Measurements from ENCODE around the gene PPP1R12B.
"Not testable (repeated sequence)": the region's sequence is repeated elsewhere in the genome, so short reads cannot be mapped to it uniquely, and the experiment has no call there.

PPP1R12B gene

DNA sequence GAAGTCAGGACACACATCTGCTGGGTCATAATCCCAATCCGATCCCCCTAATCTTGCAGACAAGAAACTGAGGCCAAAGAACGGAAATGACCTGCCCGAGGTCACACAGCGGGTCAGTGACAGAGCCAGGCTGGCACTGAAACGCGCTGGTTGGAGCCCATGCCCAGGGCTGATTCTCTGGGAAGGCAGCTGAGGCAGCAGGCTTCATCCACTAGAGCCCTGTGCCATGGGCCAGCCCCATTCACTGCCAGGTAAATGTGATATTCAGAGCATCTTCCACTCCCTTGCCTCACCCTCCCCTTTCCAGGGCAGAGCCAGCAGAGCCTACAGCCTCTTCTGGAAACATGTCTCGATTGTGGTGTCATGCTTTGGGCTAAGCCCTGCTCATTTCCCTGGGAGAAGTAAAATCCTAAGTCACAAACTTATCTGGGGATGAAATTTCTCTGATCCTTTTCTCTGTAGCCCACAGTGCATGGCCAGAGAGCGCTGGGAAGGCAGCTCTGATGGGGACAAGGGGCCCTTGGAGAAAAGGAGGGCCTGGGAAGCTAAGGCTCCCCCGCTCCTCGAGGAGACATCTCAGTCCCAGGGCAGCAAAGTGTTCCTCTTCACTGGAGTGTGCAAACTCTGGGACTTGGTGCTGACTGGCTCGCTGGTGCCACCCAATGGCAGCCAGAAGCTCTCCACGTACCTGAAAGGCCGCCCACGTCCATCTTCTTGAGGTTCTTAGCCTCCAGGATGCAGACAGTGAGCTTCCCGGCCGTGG, 251.4 kb downstream of the PPP1R12B start:
- in situ Hi-C loops (cut with MboI; ENCODE audit: low sequenced_read_pairs) = no loop called here

DNA sequence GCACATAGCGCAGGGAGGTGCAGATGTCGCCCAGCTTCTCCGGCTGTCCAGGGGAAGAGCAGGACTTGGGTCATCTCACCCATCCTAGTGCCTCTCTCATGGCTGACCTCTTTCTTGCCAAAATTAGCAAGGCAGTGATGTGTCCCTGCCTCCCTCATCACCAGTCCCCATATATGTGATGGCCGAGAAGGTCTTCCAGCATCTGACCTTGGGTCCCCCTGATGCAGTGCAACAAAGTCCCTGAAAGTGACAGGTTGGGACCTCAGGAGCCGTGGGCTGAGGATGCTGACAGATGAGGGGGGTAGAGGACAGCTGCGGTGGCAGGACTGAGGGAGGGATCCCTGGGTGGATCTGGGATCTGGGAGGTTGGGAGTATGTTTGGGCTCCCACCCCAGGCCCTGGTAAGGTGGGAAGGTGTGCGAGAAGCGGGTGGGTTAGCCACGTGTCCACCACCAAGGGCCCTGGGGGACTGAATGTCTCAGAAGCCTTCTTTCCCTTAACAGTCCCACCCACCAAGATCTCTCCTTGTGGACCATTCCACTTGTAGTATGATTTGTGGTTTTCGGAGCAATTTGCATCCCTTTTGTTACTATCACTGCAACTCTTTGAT, 252.0 kb downstream of the PPP1R12B start:
- in situ Hi-C loops (cut with MboI; ENCODE audit: low sequenced_read_pairs) = no loop called here

DNA sequence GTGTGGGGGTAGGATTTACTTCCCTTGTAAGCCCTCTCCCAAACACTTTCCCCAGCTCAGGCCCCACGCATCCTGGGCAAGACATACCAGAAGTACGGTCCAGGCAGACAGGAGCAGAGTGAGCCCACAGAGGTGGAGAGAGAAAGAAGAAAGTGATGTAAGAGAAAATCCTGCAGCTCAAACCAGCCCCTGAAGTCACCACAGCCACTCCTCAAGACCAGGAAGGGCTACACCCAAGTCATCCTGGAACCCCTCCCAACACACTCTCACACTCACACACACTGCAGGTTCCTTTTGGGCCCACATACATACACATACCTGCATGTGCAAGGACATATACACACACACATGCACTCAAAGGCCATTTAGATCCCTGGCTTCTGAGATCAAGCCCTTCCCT, 254.9 kb downstream of the PPP1R12B start:
- in situ Hi-C loops (cut with MboI; ENCODE audit: low sequenced_read_pairs) = no loop called here

DNA sequence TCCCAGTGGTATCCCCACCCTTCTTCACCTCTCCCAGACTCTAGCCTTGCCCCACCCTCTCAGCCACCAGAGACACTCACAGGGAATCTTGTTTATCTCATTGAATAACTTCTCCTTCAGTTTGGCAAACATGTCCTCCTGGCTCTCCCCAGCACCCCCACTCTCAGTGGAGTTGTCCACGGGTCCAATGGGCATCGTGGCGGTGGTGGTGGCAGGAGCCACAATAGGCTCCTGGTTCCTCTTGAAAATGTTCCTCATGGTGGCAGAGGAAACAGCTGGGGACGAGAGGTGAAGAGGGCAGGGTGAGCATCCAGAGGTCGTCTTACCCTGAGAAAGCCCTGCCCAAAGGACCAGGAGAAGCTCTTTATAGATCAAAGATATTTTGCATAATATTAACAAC, 257.0 kb downstream of the PPP1R12B start:
- in situ Hi-C loops (cut with MboI; ENCODE audit: low sequenced_read_pairs) = no loop called here

DNA sequence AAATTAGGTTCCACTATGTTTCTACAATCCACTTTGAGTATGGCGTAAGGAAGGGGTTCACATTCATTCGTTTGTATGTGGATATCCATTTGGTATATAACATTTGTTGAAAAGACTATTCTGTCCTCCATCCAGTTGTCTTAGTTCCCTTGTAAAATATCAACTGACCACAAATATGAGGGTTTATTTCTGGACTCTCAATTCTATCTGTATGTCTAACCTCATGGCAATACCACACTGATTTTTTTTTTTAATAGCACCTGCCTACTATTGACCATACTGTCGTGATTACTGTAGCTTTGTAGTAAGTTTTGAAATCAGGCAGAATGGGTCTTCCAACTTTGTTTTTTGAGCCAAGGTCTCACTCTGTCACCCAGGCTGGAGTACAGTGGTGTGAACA, 263.5 kb downstream of the PPP1R12B start:
- in situ Hi-C loops (cut with MboI; ENCODE audit: low sequenced_read_pairs) = not testable (repeated sequence)

DNA sequence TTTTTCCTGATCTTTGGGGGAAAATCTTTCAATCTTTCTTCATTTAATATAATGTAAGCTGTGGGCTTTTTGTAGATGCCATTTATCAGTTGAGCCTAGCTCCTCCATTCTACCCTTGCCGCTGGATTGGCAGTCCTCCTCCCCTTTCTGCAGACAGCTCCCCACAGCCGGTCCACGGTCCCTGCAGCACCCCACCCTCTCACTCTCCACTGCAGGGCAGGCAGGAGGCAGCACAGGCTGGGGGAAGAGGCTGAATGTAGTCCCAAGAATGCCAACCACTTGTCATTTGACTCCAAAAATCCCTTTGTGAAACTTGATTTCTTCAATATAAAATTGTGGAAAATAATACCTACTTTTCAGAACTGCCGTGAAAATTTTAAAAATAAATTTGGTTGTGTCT, 265.1 kb downstream of the PPP1R12B start:
- in situ Hi-C loops (cut with MboI; ENCODE audit: low sequenced_read_pairs) = no loop called here

DNA sequence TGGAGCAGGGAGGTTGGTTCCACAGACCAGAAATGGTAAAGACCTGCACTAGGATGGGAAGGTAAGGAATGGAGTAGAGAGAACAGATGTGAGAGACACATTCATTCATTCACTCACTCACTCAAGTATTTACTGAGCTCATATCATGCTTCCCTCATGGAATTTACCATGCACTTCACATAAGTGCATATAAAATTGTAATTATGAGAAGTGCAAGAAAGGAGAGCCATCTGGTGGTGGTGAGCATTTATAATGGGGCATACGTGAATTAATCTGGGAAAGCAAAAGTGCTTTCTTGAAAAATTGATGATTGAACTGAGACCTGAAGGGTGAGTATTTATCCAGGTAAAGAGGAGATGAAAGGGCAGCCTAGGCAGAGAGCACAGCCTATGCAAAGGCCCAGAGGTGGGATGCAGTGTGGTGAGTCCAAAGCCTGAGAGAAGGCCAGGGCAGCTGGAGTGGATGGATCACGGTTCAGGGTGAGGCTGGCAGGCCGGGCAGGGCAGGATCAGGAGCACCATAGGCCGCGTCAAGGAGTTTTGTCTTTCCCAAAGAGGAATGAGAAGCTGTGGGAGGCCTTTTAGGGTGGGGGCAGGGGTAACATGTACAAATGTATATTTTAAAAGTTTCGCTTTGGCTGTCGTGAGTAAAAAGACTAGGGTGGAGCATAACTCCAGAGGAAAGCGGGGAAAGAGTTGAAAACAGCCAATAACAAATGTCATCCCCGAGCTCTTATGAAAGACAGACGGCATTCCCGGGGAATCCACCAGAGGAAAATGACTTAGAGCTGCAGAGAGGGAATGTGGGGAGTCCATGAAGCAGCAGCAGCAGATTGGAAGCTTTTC, 266.1 kb downstream of the PPP1R12B start:
- in situ Hi-C loops (cut with MboI; ENCODE audit: low sequenced_read_pairs) = not testable (repeated sequence)

DNA sequence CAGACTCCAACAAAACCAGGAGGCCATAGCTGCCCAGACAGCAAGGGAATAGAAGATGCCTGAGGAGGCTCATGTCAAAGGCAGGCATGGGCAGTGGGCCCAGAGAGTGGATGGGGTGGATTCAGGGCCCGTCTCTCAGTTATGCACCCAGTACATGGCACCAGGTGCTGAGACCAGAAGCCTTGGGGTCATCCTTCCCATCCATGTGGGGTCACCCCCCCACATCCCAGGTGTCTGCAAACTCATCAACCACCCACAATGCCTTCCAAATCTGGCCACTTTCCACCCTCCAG, 266.7 kb downstream of the PPP1R12B start:
- in situ Hi-C loops (cut with MboI; ENCODE audit: low sequenced_read_pairs) = not testable (repeated sequence)

DNA sequence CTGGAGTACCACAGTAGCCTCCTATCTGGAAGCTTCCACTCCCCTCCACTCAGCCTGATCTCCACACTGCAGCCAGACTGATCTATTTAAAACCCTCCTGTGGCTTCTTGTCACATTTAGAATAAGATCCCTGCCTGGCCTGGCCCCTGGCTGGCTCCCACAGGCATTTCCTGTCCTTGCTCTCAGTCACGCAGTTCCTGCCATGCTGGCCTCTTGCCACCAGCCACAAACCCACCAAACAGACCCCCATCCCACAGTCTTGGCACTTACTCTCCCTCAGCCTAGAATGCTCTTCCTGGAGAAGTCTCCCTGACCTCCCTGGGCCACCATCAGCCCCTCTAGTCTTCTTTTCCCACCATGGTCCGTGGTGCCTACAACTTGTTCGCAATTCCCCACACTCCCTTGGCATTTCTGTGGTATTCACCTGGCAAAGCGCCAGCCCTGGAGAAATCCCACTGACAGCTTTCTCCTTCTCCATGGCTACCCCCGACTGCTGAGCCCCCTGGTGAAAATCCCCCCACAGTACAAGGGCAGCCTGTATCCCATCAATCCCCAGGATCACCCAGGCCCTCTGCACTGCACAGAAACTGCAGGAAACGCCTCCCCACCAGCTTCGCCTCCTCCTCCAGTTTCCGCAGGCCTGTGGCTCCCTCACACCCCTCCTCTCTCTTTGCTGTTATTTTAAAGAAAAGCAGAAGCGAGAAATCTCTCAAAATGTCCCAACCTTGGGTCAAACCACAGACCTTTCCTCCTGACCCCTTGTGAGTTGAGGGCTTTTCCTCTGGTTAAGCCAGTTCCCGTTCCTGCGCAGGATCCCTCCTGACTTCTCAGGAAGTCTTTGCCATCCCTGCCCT, 267.2 kb downstream of the PPP1R12B start:
- in situ Hi-C loops (cut with MboI; ENCODE audit: low sequenced_read_pairs) = no loop called here

DNA sequence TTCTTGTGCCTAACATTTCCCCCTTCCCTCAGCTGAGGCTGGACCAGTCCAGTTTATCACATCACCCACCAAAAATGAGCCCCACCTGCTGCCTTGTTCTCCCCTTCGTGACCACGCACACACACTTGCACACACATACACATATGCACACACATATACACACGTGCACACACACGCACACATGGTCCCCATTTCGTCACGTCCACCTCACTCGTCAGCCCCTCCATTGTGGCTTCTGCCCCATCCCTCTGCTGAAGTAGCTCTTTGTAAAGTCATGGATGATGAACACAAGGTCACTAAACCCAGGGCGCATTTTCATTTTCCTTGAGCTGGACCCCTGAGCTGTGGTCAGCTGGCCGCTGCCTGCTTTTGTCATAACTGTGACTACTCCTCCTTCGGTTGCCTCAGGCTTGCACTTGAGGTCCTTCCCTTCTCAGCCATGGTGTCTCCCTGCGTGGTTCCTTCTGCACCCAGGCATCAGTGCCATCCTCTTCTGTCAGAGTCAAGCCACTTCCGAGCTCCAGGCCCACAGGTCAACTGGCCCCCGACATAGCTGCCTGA, 267.9 kb downstream of the PPP1R12B start:
- in situ Hi-C loops (cut with MboI; ENCODE audit: low sequenced_read_pairs) = no loop called here

DNA sequence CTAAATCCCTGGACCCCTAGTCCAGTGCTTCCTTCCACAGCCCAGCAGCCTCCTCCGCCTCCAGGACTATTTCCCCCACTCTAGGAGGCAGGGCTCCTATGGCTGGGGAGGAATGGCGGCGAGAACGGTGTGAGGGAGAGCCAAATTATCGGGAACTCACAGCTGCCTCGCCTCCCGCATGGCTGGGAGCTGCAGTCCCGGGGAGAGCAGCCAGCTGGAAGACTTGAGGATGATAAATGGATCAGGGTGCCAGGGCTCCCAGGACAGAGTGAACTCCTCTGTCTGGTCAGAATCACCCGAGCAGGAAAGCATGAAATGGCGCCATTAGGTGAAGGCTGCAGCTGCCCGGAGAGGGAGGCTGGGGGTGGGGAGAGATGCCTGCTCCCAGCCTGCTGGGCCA, 270.5 kb downstream of the PPP1R12B start:
- in situ Hi-C loops (cut with MboI; ENCODE audit: low sequenced_read_pairs) = not testable (repeated sequence)

DNA sequence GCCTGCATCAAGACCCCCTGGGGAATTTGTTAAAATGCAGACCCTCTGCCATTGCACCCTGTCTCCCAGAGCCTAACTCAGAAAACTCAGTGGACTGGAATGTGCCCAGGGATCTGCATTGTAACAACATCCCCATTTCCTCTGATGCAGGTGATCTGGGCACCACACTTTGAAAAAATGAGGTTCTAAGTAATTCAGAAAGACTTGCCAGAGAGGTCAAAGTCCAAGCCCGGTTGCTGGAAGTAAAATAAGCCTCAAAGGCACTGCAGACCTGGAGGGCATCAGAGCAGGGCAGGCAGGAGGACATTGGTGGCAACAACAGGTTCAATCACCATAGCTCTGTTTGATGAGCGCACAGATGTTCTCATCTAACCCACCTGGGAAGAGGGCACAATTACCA, 271.0 kb downstream of the PPP1R12B start:
- in situ Hi-C loops (cut with MboI; ENCODE audit: low sequenced_read_pairs) = no loop called here

DNA sequence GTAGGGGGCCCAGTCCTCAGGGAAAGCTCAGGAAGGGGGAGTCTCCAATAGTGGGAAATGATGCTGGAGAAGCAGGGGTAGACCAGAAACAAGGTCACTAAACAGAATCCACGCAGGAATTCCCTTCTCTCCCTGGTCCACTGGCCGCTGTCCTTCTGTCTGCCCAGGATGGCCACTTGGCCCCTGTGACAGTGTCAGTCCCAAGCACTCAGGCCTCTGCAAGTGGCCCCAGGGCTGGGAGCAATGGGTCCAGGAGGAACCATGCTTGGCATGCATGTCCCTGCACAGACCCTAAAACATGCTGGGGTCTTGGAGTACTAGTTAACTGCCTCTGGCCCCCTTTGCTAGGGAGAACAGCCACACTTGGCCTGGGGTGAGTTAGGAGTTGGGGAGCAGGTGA, 271.5 kb downstream of the PPP1R12B start:
- in situ Hi-C loops (cut with MboI; ENCODE audit: low sequenced_read_pairs) = not testable (repeated sequence)

DNA sequence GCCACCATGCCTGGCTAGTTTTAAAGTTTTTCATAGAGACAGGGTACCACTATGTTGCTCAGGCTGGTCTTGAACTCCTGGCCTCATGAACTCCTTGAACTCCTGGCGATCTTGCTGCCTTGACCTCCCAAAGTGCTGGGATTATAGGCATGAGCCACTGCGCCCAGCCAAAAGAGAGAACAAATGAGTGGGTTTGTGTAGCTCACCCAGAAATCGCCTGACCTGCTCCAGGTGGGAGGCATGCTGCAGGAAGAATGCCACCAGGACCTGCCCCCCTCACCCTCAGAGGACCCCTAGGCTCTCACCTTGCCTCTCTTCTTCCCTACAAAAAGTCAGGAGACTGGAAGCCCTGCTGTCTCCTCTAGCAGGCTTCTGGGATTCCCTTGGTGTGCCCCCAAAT, 272.9 kb downstream of the PPP1R12B start:
- in situ Hi-C loops (cut with MboI; ENCODE audit: low sequenced_read_pairs) = no loop called here

DNA sequence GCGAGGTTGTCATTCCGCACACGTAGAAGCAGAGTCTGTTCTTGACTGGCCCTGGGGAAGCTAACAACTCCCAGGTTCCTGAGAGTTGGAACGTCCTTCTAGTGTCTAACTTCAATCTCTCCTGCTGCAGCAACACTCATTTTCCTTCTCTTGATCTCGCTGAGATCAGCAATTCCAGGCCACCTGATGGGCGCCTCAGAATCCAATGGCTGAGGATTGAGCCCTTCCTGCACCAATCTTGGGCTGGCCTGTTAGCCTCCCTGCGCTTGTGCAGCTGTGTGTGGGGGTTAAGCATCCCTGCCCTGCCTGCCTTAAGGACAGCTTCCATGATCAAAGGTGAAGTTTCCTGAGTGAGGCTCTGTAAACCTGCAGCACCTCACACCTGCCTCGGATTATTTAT, 273.9 kb downstream of the PPP1R12B start:
- in situ Hi-C loops (cut with MboI; ENCODE audit: low sequenced_read_pairs) = no loop called here

DNA sequence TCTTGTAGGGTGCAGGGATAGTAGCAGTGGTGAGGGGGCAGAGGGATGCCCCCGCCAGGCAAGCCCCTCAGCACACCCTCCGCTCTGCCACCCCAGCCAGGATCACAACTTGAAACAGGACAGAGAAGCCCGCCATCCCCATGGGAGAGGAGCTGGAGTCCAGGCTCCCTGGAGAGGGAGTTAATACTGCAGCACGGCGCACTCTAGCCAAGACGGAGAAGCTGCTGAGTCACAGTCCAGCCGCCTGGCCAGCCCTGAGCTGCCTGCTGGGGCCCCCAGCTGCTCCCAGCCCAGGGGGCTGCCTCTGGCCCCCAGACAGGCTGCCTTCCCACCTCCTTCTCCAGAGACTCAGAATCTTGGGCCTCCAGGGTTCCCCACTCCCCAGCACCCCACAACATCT, 274.6 kb downstream of the PPP1R12B start:
- in situ Hi-C loops (cut with MboI; ENCODE audit: low sequenced_read_pairs) = no loop called here

DNA sequence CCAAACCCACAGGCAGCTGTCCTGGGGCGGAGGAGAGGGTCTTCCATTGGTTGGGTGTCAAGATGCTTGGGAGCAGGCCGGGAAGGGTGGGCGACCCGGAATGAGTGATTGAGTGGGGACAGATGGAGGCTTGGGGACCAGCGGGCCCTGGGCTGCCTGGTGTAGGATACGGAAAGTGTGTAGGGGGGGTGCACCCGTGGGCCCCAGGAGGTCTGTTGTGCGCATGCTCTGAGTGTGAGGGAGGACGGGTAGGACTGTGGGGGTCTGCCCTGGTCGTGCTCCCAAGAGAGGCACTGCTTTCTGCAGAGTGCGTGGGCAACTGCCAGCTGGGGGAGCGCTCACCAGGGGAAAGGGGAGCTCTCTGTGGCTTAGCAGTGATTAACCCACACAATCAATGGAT, 275.0 kb downstream of the PPP1R12B start:
- in situ Hi-C loops (cut with MboI; ENCODE audit: low sequenced_read_pairs) = not testable (repeated sequence)

DNA sequence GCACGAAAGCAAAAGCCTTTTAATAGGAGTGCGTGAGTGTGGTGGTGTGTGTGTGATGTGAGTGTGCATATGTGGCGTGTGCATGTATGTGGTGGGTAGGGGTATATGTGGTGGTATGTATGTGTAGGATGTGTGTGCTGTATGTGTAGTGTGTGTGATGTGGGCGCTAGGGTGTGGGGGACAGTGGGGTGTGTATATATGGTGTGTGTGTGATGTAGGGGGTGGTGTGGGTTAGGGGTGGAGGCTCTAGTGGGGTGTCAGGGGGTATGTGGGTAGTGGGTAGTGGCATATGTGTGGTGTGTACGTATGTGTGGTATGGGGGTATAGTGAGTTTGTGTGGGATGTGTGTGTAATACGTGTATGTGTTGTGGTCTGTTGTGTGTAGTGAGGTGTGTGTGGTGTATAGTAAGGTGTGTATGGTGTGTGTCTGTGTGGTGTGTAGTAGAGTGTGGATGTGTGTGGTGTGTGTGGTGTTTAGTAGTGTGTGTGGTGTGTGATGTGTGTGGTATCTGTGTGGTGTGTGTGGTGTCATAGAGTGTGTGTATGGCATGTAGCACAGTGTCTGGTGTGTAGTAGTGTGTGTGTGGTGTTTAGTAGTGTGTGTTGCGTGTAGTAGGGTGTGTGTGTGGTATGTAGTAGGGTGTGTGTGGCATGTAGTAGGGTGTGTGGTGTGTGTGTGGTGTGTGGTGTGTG, 275.7 kb downstream of the PPP1R12B start:
- in situ Hi-C loops (cut with MboI; ENCODE audit: low sequenced_read_pairs) = no loop called here

DNA sequence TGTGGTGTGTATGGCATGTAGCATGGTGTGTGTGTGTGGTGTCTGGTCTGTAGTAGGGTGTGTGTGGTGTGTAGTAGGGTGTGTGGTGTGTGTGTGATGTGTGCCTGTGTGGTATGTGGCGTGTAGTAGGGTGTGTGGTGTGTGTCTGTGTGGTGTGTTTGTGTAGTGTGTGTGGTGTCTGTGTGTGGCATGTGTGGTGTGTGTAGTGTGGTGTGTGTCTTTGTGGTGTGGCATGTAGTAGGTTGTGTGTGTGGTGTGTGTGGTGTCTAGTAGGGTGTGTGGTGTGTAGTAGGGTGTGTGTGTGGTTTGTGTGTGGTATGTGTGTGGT, 276.2 kb downstream of the PPP1R12B start:
- in situ Hi-C loops (cut with MboI; ENCODE audit: low sequenced_read_pairs) = no loop called here

Measured in HL-60/S4 (cell line).